HL-60 (cell line): ENCODE data around the gene DDX60.
"Not testable (repeated sequence)": the region's sequence is repeated elsewhere in the genome, so short reads cannot be mapped to it uniquely, and the experiment has no call there.

ENCODE experiments used
- DNase-seq, 2 experiments: peaks; one replicate each; pipeline ENCODE4 v3.0.0-alpha.2; 2010 to 2020; ENCODE audit warnings: low read depth in 1 of 2, low spot score in 1 of 2
- H3K27ac ChIP-seq: fragments of 250-450 bp; sonication (Bioruptor Pico); replicated peaks from 2 replicates; pipeline ENCODE4 v1.5.1; 2020; ENCODE audit warnings: mild to moderate bottlenecking, moderate library complexity
- H3K27me3 ChIP-seq: fragments of 250-450 bp; sonication (Bioruptor Pico); 2 replicates; pipeline ENCODE4 v1.5.1; 2021; ENCODE audit warnings: mild to moderate bottlenecking, moderate library complexity; ENCODE audit not compliant: insufficient read depth, poor library complexity, severe bottlenecking
- H3K4me3 ChIP-seq: replicated peaks from 2 replicates; pipeline ENCODE4 v1.5.1; 2011; ENCODE audit warnings: mild to moderate bottlenecking, control low read depth, low read length; ENCODE audit not compliant: insufficient read depth
- CTCF ChIP-seq: IDR thresholded peaks from one replicate; pipeline ENCODE4 v1.5.1; 2011; ENCODE audit warnings: low read length, control low read depth, inconsistent platforms; ENCODE audit not compliant: insufficient read depth
- GABPA ChIP-seq: IDR thresholded peaks from 2 replicates; pipeline ENCODE4 v1.6.1; 2012; ENCODE audit warnings: low read depth
- POLR2AphosphoS5 ChIP-seq: IDR thresholded peaks from 2 replicates; pipeline ENCODE4 v1.6.1; 2012; ENCODE audit warnings: low read depth
- SPI1 ChIP-seq: IDR thresholded peaks from 2 replicates; pipeline ENCODE4 v1.6.1; 2012; ENCODE audit warnings: low read depth, mild to moderate bottlenecking, borderline replicate concordance
- TF ChIP-seq, protein P1 (sequence below): IDR thresholded peaks from 2 replicates; pipeline ENCODE4 v1.6.1; 2012; ENCODE audit warnings: low read depth; ENCODE audit not compliant: insufficient replicate concordance

The DDX60 gene

DNA sequence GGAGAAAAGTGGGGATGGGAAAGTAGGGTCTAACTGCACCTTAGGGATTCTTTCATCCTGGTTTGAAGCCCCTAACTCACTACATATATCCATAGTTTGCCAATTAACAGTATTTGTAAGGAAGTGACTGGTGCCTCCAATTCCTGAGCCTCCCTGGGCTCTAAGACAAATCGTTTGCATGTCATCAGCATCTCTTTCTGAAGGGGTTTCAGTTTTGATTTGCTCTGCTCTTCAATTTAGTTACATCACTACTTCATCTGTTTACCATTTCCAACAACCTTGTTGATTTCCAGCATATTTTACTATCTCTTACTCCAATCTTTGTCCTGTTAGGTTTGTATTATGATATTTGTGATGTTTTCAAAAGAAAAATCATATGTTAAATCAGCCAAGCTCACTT lies 15.5 kb upstream of the DDX60 start:
- peaks cover 4% of the 10 kb centered on the region for H3K27me3 ChIP-seq
- H3K27ac ChIP-seq = no peak overlapping the region
- TF ChIP-seq, protein P1, sequence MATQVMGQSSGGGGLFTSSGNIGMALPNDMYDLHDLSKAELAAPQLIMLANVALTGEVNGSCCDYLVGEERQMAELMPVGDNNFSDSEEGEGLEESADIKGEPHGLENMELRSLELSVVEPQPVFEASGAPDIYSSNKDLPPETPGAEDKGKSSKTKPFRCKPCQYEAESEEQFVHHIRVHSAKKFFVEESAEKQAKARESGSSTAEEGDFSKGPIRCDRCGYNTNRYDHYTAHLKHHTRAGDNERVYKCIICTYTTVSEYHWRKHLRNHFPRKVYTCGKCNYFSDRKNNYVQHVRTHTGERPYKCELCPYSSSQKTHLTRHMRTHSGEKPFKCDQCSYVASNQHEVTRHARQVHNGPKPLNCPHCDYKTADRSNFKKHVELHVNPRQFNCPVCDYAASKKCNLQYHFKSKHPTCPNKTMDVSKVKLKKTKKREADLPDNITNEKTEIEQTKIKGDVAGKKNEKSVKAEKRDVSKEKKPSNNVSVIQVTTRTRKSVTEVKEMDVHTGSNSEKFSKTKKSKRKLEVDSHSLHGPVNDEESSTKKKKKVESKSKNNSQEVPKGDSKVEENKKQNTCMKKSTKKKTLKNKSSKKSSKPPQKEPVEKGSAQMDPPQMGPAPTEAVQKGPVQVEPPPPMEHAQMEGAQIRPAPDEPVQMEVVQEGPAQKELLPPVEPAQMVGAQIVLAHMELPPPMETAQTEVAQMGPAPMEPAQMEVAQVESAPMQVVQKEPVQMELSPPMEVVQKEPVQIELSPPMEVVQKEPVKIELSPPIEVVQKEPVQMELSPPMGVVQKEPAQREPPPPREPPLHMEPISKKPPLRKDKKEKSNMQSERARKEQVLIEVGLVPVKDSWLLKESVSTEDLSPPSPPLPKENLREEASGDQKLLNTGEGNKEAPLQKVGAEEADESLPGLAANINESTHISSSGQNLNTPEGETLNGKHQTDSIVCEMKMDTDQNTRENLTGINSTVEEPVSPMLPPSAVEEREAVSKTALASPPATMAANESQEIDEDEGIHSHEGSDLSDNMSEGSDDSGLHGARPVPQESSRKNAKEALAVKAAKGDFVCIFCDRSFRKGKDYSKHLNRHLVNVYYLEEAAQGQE = no peak
- TF ChIP-seq CTCF (no peak), GABPA (no peak), POLR2AphosphoS5 (no peak), SPI1 (no peak)
- DNase-seq = no peak
- H3K4me3 ChIP-seq = no peak overlapping the region

- not testable (repeated sequence) for H3K4me3 ChIP-seq, H3K27ac ChIP-seq, DNase-seq, H3K27me3 ChIP-seq
Observed at GRCh38 chr4:168330575-168330974, 12.0 kb upstream of the DDX60 start.

GRCh38 chr4:168325591-168325990 lies 7.0 kb upstream of the DDX60 start:
- TF ChIP-seq SPI1 = no peak
- TF ChIP-seq, protein P1 = no peak
- TF ChIP-seq CTCF = no peak
- no peak for TF ChIP-seq GABPA
- no peak for TF ChIP-seq POLR2AphosphoS5
- H3K4me3 ChIP-seq = no peak overlapping the region

DNA sequence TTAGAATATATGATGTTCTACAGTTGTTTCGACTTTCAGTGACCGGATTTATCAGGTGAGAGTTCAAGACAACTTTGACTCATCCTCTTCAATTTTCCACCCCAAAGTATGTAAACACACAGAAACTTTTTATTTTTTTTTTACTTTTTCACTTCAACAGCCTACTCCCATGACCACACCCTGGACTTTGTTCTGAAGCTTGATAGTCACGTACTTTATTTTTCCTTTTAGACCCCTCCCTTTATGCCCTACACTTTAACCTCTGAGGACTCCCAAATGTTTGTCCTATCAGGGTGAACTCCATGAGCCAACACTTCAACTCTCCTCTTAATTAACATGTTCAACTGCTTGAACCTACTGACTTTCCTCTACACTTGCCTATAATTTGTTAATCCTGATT lies 2.5 kb upstream of the DDX60 start:
- Histone ChIP-seq H3K27ac (no peak overlapping the region), H3K27me3 (peaks cover 2% of the 10 kb centered on the region), H3K4me3 (no peak overlapping the region)
- DNase-seq = no peak
- TF ChIP-seq SPI1 = no peak
- TF ChIP-seq GABPA = no peak
- TF ChIP-seq, protein P1 = no peak
- TF ChIP-seq POLR2AphosphoS5 = no peak
- no peak for TF ChIP-seq CTCF

More at GRCh38 chr4:168325591-168325990, 7.0 kb upstream of the DDX60 start:
- Histone ChIP-seq H3K27me3 (peaks cover 2% of the 10 kb centered on the region), H3K27ac (no peak overlapping the region)
- no peak for DNase-seq
